A673 (cell line): ENCODE data around the gene ZNF625. TPM values are rescaled to one million over a fixed set of nuclear protein-coding genes. Genes with fewer than 3 reads are reported as not detected.

Source experiments
- BruUV-seq: library from RNA; stranded (reverse); fragments of 400-500 nt; replicated peaks from 2 replicates; lab custom pipeline; 2021; lab: Mats Ljungman, UMichigan
- CTCF ChIA-PET: fragments of 300-600 bp; sonication (Branson Sonifier 250); formaldehyde crosslinking; loops from one replicate; lab custom pipeline; 2022; ENCODE audit warnings: antibody characterized with exemption; lab: Charles Lee
- POLR2A ChIA-PET: fragments of 300-600 bp; sonication (Branson Sonifier 250); formaldehyde crosslinking; loops from one replicate; lab custom pipeline; 2022; ENCODE audit warnings: antibody characterized with exemption; ENCODE audit not compliant: low non-redundant PET; lab: Charles Lee
- DNase-seq: peaks from one replicate; pipeline ENCODE4 v3.0.0-alpha.2; 2015; ENCODE audit warnings: low spot score
- H3K27ac ChIP-seq: fragments of 200-600 bp; sonication (generic); 2 replicates; pipeline ENCODE4 v1.5.1; 2016; ENCODE audit warnings: mixed run types, low read depth, mild to moderate bottlenecking, mixed read lengths, antibody characterized with exemption, low read length; ENCODE audit not compliant: poor library complexity, severe bottlenecking
- H3K27me3 ChIP-seq: fragments of 200-600 bp; sonication (generic); replicated peaks from 2 replicates; pipeline ENCODE4 v1.6.1; 2017; ENCODE audit warnings: mixed run types, low read depth, mild to moderate bottlenecking, mixed read lengths, antibody characterized with exemption, low read length; ENCODE audit not compliant: insufficient read depth, poor library complexity
- H3K36me3 ChIP-seq: fragments of 200-600 bp; sonication (generic); 2 replicates; pipeline ENCODE4 v1.6.1; 2016; ENCODE audit warnings: mixed run types, mild to moderate bottlenecking, mixed read lengths, antibody characterized with exemption, low read length; ENCODE audit not compliant: insufficient read depth, poor library complexity, severe bottlenecking
- H3K4me1 ChIP-seq: fragments of 200-600 bp; sonication (generic); 2 replicates; pipeline ENCODE4 v1.6.1; 2017; ENCODE audit warnings: mixed run types, mild to moderate bottlenecking, mixed read lengths, antibody characterized with exemption, low read length; ENCODE audit not compliant: insufficient read depth, poor library complexity, severe bottlenecking
- H3K4me3 ChIP-seq: fragments of 200-600 bp; sonication (generic); 2 replicates; pipeline ENCODE4 v1.5.1; 2016; ENCODE audit warnings: low read depth, mixed run types, mild to moderate bottlenecking, mixed read lengths, low read length; ENCODE audit not compliant: poor library complexity, severe bottlenecking
- H3K9me3 ChIP-seq: fragments of 200-600 bp; sonication (generic); 2 replicates; pipeline ENCODE4 v1.6.1; 2016; ENCODE audit warnings: mixed run types, low read depth, mild to moderate bottlenecking, mixed read lengths, antibody characterized with exemption, low read length; ENCODE audit not compliant: poor library complexity, severe bottlenecking
- CTCF ChIP-seq: fragments of 300-800, 200-600 bp; sonication (generic); conservative IDR thresholded peaks from 2 replicates; pipeline ENCODE4 v1.5.1; 2017; ENCODE audit warnings: low read depth, mild to moderate bottlenecking, antibody characterized with exemption, low read length, moderate library complexity, mixed read lengths
- EZH2 ChIP-seq: fragments of 200-600 bp; sonication (generic); IDR thresholded peaks from 2 replicates; pipeline ENCODE4 v1.6.1; 2017; ENCODE audit warnings: borderline replicate concordance, low read depth, mild to moderate bottlenecking, mixed read lengths, antibody characterized with exemption, low read length; ENCODE audit not compliant: poor library complexity, severe bottlenecking
- intact Hi-C: fragments of 100-400 bp; cut with micrococcal nuclease; formaldehyde crosslinking; loops from one replicate; pipeline ENCODE4 v1.10.0; 2022; ENCODE audit not compliant: unreplicated experiment
- total RNA-seq: library from RNA; stranded (reverse); gene quantifications from 2 replicates; pipeline ENCODE4 v1.2.3, GENCODE V29; 2021

The ZNF625 gene
- total RNA-seq, 1 experiment from 2014 or later: 9.1 TPM

GRCh38 chr19:12126707-12127106, 29.8 kb downstream of the ZNF625 start:
- ChIA-PET CTCF (interaction anchor here (0.7 kb wide), 1 partner anchor 484 kb away, joined by 4 read pairs; no protein-coding TSS in a partner anchor), POLR2A (no interaction called here)
- H3K4me1 ChIP-seq: no peaks in the 10 kb centered on the region
- BruUV-seq: no TSS peak
- H3K4me3 ChIP-seq: no peak overlapping the region
- peaks cover 18% of the 10 kb centered on the region for H3K9me3 ChIP-seq
- intact Hi-C loops: no loop called here
- peak; percentile 51 for TF ChIP-seq CTCF
- TF ChIP-seq EZH2: no peak
- DNase-seq: peak; percentile 17
- no peak overlapping the region for H3K27ac ChIP-seq
- H3K36me3 ChIP-seq: peaks cover 7% of the 10 kb centered on the region
- no peaks in the 10 kb centered on the region for H3K27me3 ChIP-seq

- Histone ChIP-seq H3K36me3 (peaks cover 19% of the 10 kb centered on the region), H3K9me3 (peaks cover 20% of the 10 kb centered on the region), H3K27ac (no peak overlapping the region), H3K27me3 (no peaks in the 10 kb centered on the region), H3K4me1 (no peaks in the 10 kb centered on the region), H3K4me3 (no peak overlapping the region)
- ChIA-PET CTCF (no interaction called here), POLR2A (no interaction called here)
- intact Hi-C loops: no loop called here
- BruUV-seq: no TSS peak
- no peak for TF ChIP-seq EZH2
- no peak for TF ChIP-seq CTCF
- DNase-seq: no peak
Observed at GRCh38 chr19:12117201-12117970, 39.1 kb downstream of the ZNF625 start.

GRCh38 chr19:12113121-12113520, 43.4 kb downstream of the ZNF625 start:
- ChIA-PET POLR2A (no interaction called here), CTCF (no interaction called here)
- no peak for TF ChIP-seq EZH2
- no peak for TF ChIP-seq CTCF
- BruUV-seq: no TSS peak
- Histone ChIP-seq H3K27me3 (no peaks in the 10 kb centered on the region), H3K9me3 (peaks cover 54% of the 10 kb centered on the region), H3K4me3 (no peak overlapping the region), H3K27ac (no peak overlapping the region), H3K4me1 (no peaks in the 10 kb centered on the region), H3K36me3 (peaks cover 50% of the 10 kb centered on the region)
- no peak for DNase-seq
- intact Hi-C loops: no loop called here
